ENCODE results near the gene STIM2.

Gene STIM2

GRCh38 chr4:26905172-26905571, 44.5 kb downstream of the STIM2 start:
- H3K27ac ChIP-seq (ENCODE audit: insufficient read depth in 1 of 2, low read depth in 1 of 2, low read length in 2 of 2, poor library complexity in 1 of 2, severe bottlenecking in 2 of 2): no peak overlapping the region
- H3K27me3 ChIP-seq (replicated peaks in 2 of 5; ENCODE audit: control insufficient read depth in 4 of 5, insufficient read depth in 5 of 5, low read length in 4 of 5): no peaks in the 10 kb centered on the region
- no peak overlapping the region for H3K4me3 ChIP-seq (ENCODE audit: control insufficient read depth in 1 of 7, extremely low read depth in 1 of 7, insufficient read depth in 4 of 7, low read depth in 2 of 7, low read length in 6 of 7)
- ChIA-PET CTCF (no interaction called here), POLR2A (no interaction called here)
- H3K4me1 ChIP-seq (ENCODE audit: control extremely low read depth in 1 of 4, control insufficient read depth in 4 of 4, insufficient read depth in 4 of 4, low read length in 3 of 4): peaks cover 0 to 25% (median 10%) of the 10 kb centered on the region in 4 experiments
- H3K36me3 ChIP-seq (ENCODE audit: control insufficient read depth in 4 of 4, insufficient read depth in 4 of 4, low read length in 3 of 4): peaks cover 0 to 2% (median 0%) of the 10 kb centered on the region in 4 experiments
- DNase-seq: no peak
- no peaks in the 10 kb centered on the region for H3K9me3 ChIP-seq (ENCODE audit: control extremely low read depth in 1 of 5, control insufficient read depth in 4 of 5, insufficient read depth in 2 of 5, low read depth in 1 of 5, low read length in 4 of 5)
- WGBS (ENCODE audit: insufficient coverage): 92% methylated on average over 2 of the region's 2 CpGs

- Histone ChIP-seq H3K27ac (ENCODE audit: insufficient read depth in 1 of 2, low read depth in 1 of 2, low read length in 2 of 2, poor library complexity in 1 of 2, severe bottlenecking in 2 of 2) (no peak overlapping the region), H3K4me3 (ENCODE audit: control insufficient read depth in 1 of 7, extremely low read depth in 1 of 7, insufficient read depth in 4 of 7, low read depth in 2 of 7, low read length in 6 of 7) (peak overlapping the region in 1 of 7 experiments; percentile 2), H3K4me1 (ENCODE audit: control extremely low read depth in 1 of 4, control insufficient read depth in 4 of 4, insufficient read depth in 4 of 4, low read length in 3 of 4) (peaks cover 0 to 20% (median 9%) of the 10 kb centered on the region in 4 experiments), H3K9me3 (ENCODE audit: control extremely low read depth in 1 of 5, control insufficient read depth in 4 of 5, insufficient read depth in 2 of 5, low read depth in 1 of 5, low read length in 4 of 5) (no peaks in the 10 kb centered on the region), H3K27me3 (replicated peaks in 2 of 5; ENCODE audit: control insufficient read depth in 4 of 5, insufficient read depth in 5 of 5, low read length in 4 of 5) (no peaks in the 10 kb centered on the region), H3K36me3 (ENCODE audit: control insufficient read depth in 4 of 4, insufficient read depth in 4 of 4, low read length in 3 of 4) (no peaks in the 10 kb centered on the region)
- CTCF ChIA-PET: interaction anchor here (1.1 kb wide), 1 partner anchor 48 kb away, joined by 4 read pairs; no protein-coding TSS in a partner anchor
- DNase-seq: no peak
- 97% methylated on average over 5 of the region's 7 CpGs for WGBS (ENCODE audit: insufficient coverage)
- POLR2A ChIA-PET: interaction anchor here (0.7 kb wide), 1 partner anchor 488 kb away, joined by 3 read pairs; no protein-coding TSS in a partner anchor
These were observed 47.3 kb downstream of the STIM2 start for GRCh38 chr4:26907731-26908599.

GRCh38 chr4:26909369-26909768, 48.7 kb downstream of the STIM2 start:
- DNase-seq: no peak
- ChIA-PET CTCF (no interaction called here), POLR2A (no interaction called here)
- no peaks in the 10 kb centered on the region for H3K36me3 ChIP-seq (ENCODE audit: control insufficient read depth in 4 of 4, insufficient read depth in 4 of 4, low read length in 3 of 4)
- H3K4me1 ChIP-seq (ENCODE audit: control extremely low read depth in 1 of 4, control insufficient read depth in 4 of 4, insufficient read depth in 4 of 4, low read length in 3 of 4): peaks cover 0 to 19% (median 8%) of the 10 kb centered on the region in 4 experiments
- no CpG with 5 or more reads among the region's 5 CpGs for WGBS (ENCODE audit: insufficient coverage)
- no peaks in the 10 kb centered on the region for H3K9me3 ChIP-seq (ENCODE audit: control extremely low read depth in 1 of 5, control insufficient read depth in 4 of 5, insufficient read depth in 2 of 5, low read depth in 1 of 5, low read length in 4 of 5)
- H3K4me3 ChIP-seq (ENCODE audit: control insufficient read depth in 1 of 7, extremely low read depth in 1 of 7, insufficient read depth in 4 of 7, low read depth in 2 of 7, low read length in 6 of 7): no peak overlapping the region
- H3K27ac ChIP-seq (ENCODE audit: insufficient read depth in 1 of 2, low read depth in 1 of 2, low read length in 2 of 2, poor library complexity in 1 of 2, severe bottlenecking in 2 of 2): no peak overlapping the region
- no peaks in the 10 kb centered on the region for H3K27me3 ChIP-seq (replicated peaks in 2 of 5; ENCODE audit: control insufficient read depth in 4 of 5, insufficient read depth in 5 of 5, low read length in 4 of 5)

- Histone ChIP-seq H3K4me1 (ENCODE audit: control extremely low read depth in 1 of 4, control insufficient read depth in 4 of 4, insufficient read depth in 4 of 4, low read length in 3 of 4) (peaks cover 0 to 24% (median 15%) of the 10 kb centered on the region in 4 experiments), H3K9me3 (ENCODE audit: control extremely low read depth in 1 of 5, control insufficient read depth in 4 of 5, insufficient read depth in 2 of 5, low read depth in 1 of 5, low read length in 4 of 5) (no peaks in the 10 kb centered on the region), H3K27me3 (replicated peaks in 2 of 5; ENCODE audit: control insufficient read depth in 4 of 5, insufficient read depth in 5 of 5, low read length in 4 of 5) (no peaks in the 10 kb centered on the region), H3K27ac (ENCODE audit: insufficient read depth in 1 of 2, low read depth in 1 of 2, low read length in 2 of 2, poor library complexity in 1 of 2, severe bottlenecking in 2 of 2) (no peak overlapping the region), H3K4me3 (ENCODE audit: control insufficient read depth in 1 of 7, extremely low read depth in 1 of 7, insufficient read depth in 4 of 7, low read depth in 2 of 7, low read length in 6 of 7) (no peak overlapping the region), H3K36me3 (ENCODE audit: control insufficient read depth in 4 of 4, insufficient read depth in 4 of 4, low read length in 3 of 4) (no peaks in the 10 kb centered on the region)
- ChIA-PET POLR2A (no interaction called here), CTCF (interaction anchor here (1.3 kb wide), 1 partner anchor 27 kb away, joined by 4 read pairs; no protein-coding TSS in a partner anchor)
- no peak for DNase-seq
These were observed 50.6 kb downstream of the STIM2 start for GRCh38 chr4:26911254-26911653.

GRCh38 chr4:26912069-26912468, 51.4 kb downstream of the STIM2 start:
- Histone ChIP-seq H3K36me3 (ENCODE audit: control insufficient read depth in 4 of 4, insufficient read depth in 4 of 4, low read length in 3 of 4) (no peaks in the 10 kb centered on the region), H3K27me3 (replicated peaks in 2 of 5; ENCODE audit: control insufficient read depth in 4 of 5, insufficient read depth in 5 of 5, low read length in 4 of 5) (no peaks in the 10 kb centered on the region), H3K9me3 (ENCODE audit: control extremely low read depth in 1 of 5, control insufficient read depth in 4 of 5, insufficient read depth in 2 of 5, low read depth in 1 of 5, low read length in 4 of 5) (no peaks in the 10 kb centered on the region), H3K4me3 (ENCODE audit: control insufficient read depth in 1 of 7, extremely low read depth in 1 of 7, insufficient read depth in 4 of 7, low read depth in 2 of 7, low read length in 6 of 7) (no peak overlapping the region), H3K4me1 (ENCODE audit: control extremely low read depth in 1 of 4, control insufficient read depth in 4 of 4, insufficient read depth in 4 of 4, low read length in 3 of 4) (peaks cover 0 to 24% (median 16%) of the 10 kb centered on the region in 4 experiments), H3K27ac (ENCODE audit: insufficient read depth in 1 of 2, low read depth in 1 of 2, low read length in 2 of 2, poor library complexity in 1 of 2, severe bottlenecking in 2 of 2) (no peak overlapping the region)
- ChIA-PET CTCF (interaction anchor here (1.3 kb wide), 1 partner anchor 28 kb away, joined by 4 read pairs; no protein-coding TSS in a partner anchor), POLR2A (no interaction called here)
- DNase-seq: no peak
- no CpG with 5 or more reads among the region's 6 CpGs for WGBS (ENCODE audit: insufficient coverage)

- no peaks in the 10 kb centered on the region for H3K27me3 ChIP-seq (replicated peaks in 2 of 5; ENCODE audit: control insufficient read depth in 4 of 5, insufficient read depth in 5 of 5, low read length in 4 of 5)
- DNase-seq: peak in 1 of 3 donors; percentile 13
- no peak overlapping the region for H3K4me3 ChIP-seq (ENCODE audit: control insufficient read depth in 1 of 7, extremely low read depth in 1 of 7, insufficient read depth in 4 of 7, low read depth in 2 of 7, low read length in 6 of 7)
- H3K36me3 ChIP-seq (ENCODE audit: control insufficient read depth in 4 of 4, insufficient read depth in 4 of 4, low read length in 3 of 4): no peaks in the 10 kb centered on the region
- no peaks in the 10 kb centered on the region for H3K9me3 ChIP-seq (ENCODE audit: control extremely low read depth in 1 of 5, control insufficient read depth in 4 of 5, insufficient read depth in 2 of 5, low read depth in 1 of 5, low read length in 4 of 5)
- WGBS (ENCODE audit: insufficient coverage): 100% methylated on average over 3 of the region's 3 CpGs
- H3K4me1 ChIP-seq (ENCODE audit: control extremely low read depth in 1 of 4, control insufficient read depth in 4 of 4, insufficient read depth in 4 of 4, low read length in 3 of 4): peaks cover 0 to 20% (median 14%) of the 10 kb centered on the region in 4 experiments
- ChIA-PET POLR2A (no interaction called here), CTCF (no interaction called here)
- H3K27ac ChIP-seq (ENCODE audit: insufficient read depth in 1 of 2, low read depth in 1 of 2, low read length in 2 of 2, poor library complexity in 1 of 2, severe bottlenecking in 2 of 2): no peak overlapping the region
These were observed 52.2 kb downstream of the STIM2 start for GRCh38 chr4:26912810-26913209.

- no peak overlapping the region for H3K4me3 ChIP-seq (ENCODE audit: control insufficient read depth in 1 of 7, extremely low read depth in 1 of 7, insufficient read depth in 4 of 7, low read depth in 2 of 7, low read length in 6 of 7)
- no peaks in the 10 kb centered on the region for H3K27me3 ChIP-seq (replicated peaks in 2 of 5; ENCODE audit: control insufficient read depth in 4 of 5, insufficient read depth in 5 of 5, low read length in 4 of 5)
- POLR2A ChIA-PET: no interaction called here
- H3K4me1 ChIP-seq (ENCODE audit: control extremely low read depth in 1 of 4, control insufficient read depth in 4 of 4, insufficient read depth in 4 of 4, low read length in 3 of 4): peaks cover 0 to 15% (median 9%) of the 10 kb centered on the region in 4 experiments
- WGBS (ENCODE audit: insufficient coverage): 0% methylated on average over 1 of the region's 1 CpG
- no peak for DNase-seq
- H3K27ac ChIP-seq (ENCODE audit: insufficient read depth in 1 of 2, low read depth in 1 of 2, low read length in 2 of 2, poor library complexity in 1 of 2, severe bottlenecking in 2 of 2): no peak overlapping the region
- H3K36me3 ChIP-seq (ENCODE audit: control insufficient read depth in 4 of 4, insufficient read depth in 4 of 4, low read length in 3 of 4): peaks cover 5 to 18% (median 9%) of the 10 kb centered on the region in 4 experiments
- CTCF ChIA-PET: interaction anchor here (1.0 to 1.7 kb wide), 4 partner anchors 16 to 57 kb away, joined by 3 to 4 read pairs (median 3); no protein-coding TSS in a partner anchor
- no peaks in the 10 kb centered on the region for H3K9me3 ChIP-seq (ENCODE audit: control extremely low read depth in 1 of 5, control insufficient read depth in 4 of 5, insufficient read depth in 2 of 5, low read depth in 1 of 5, low read length in 4 of 5)
These were observed 55.6 kb downstream of the STIM2 start for GRCh38 chr4:26916195-26916594.

All from common myeloid progenitor, CD34-positive (primary cell).